ENCODE results near the gene ST6GALNAC3.

DNA sequence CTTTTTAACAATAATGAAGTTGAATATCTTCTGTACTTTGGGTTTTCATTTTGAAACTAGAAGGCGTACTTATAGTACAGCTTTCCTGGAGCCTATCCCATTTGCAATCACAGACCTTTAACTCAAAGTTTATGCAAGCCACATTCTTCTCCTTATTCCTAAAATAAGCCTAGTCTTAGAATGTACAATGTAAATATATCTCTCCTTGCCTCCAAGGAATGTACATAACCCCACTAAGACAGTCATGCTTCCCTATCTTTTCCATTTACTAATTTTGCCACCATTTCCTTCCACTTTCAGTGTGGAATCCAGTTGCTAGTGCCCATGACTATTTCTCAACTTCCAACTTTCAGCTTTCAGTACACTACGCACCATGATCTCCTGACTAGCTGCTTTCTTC is 327.6 kb downstream of the ST6GALNAC3 start:
- no peak for TF ChIP-seq CTCF (IDR thresholded peaks at IDR 0.05)
- no peak for TF ChIP-seq POLR2A (IDR thresholded peaks at IDR 0.05)
